Subcutaneous adipose tissue (tissue), 4 donors: Measurements from ENCODE around the gene NFILZ. TPM values are rescaled to one million over a fixed set of nuclear protein-coding genes. Genes with fewer than 3 reads are reported as not detected.

Experiments used
- total RNA-seq, 4 donors: library from RNA; depleted of rRNA; stranded (reverse); fragments of >200 nt; gene quantifications; one replicate each; pipeline ENCODE4 v1.1.0, GENCODE V29; 2016
- TF ChIP-seq, protein P1 (sequence below): fragments of 450-650 bp; IDR thresholded peaks from one replicate; pipeline ENCODE4 v1.5.1; 2016; ENCODE audit warnings: low read depth, mild to moderate bottlenecking, control low read depth, antibody characterized with exemption, moderate library complexity

NFILZ gene
- total RNA-seq, 4 donors from 2014 or later, result not detected

DNA sequence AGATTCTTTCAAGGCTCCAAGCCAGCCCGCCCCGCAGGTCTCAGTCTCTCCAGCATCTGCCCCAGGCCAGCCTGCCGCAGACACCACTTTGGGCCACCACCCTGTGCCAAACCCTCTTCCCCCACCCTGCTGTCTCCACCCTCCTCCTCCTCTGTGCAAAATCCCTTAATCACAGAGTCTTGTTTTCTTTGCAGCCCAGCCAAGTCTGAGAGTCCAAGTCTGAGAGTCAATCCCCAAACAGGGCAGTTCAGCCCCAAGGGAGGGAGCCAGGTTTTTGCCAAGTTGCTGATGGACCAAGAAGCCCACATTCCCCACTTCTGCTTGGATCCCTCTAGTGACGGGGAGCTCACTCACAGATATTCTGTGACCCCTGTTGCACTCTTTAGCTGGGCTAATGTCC lies 23.0 kb upstream of the NFILZ start:
- TF ChIP-seq, protein P1, sequence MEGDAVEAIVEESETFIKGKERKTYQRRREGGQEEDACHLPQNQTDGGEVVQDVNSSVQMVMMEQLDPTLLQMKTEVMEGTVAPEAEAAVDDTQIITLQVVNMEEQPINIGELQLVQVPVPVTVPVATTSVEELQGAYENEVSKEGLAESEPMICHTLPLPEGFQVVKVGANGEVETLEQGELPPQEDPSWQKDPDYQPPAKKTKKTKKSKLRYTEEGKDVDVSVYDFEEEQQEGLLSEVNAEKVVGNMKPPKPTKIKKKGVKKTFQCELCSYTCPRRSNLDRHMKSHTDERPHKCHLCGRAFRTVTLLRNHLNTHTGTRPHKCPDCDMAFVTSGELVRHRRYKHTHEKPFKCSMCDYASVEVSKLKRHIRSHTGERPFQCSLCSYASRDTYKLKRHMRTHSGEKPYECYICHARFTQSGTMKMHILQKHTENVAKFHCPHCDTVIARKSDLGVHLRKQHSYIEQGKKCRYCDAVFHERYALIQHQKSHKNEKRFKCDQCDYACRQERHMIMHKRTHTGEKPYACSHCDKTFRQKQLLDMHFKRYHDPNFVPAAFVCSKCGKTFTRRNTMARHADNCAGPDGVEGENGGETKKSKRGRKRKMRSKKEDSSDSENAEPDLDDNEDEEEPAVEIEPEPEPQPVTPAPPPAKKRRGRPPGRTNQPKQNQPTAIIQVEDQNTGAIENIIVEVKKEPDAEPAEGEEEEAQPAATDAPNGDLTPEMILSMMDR, result no peak

GRCh38 chr19:8608941-8609278 lies 21.5 kb upstream of the NFILZ start:
- TF ChIP-seq, protein P1, result no peak

- TF ChIP-seq, protein P1, result no peak
These were observed 21.0 kb upstream of the NFILZ start for GRCh38 chr19:8609279-8610040.

DNA sequence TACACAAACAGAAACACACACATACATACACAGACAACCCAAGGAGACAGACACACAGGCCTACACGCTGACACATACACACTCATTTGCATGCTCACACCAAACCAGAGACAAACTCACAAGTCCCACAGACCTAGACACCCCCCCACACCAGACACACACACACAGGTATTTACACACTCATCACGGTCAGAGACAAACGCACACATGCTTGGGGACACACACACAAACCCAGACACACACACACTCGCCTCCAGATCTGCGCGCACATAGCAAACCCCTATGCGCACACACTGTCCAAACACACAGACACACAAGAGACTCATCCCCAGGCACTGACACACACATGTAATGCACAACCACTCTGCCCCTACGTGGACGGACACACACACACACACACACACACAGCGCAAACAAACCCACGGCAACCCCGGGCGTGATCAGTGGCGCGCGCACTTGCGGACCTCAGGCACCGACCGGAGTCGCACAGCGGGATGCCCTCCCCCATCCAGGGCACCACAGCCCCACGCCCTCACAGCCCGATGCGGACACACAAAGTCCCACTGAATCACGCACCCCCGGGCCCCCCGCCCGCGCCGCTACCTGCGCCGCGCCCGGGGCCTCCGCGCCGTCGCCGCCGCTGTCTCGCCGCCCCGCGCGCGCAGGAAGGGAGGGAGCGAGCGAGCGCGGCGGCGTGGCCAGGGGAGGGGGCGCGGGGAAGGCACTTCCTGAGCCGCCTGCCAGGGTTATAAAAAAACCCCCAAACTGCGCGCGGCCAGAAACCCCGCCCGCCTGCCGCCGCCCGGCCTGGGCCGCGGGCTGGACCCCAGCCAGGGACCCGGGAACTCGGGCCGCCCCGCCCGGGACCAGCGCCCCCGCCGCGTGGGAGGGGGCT lies 20.1 kb upstream of the NFILZ start, which contains the start of gene ADAMTS10:
ADAMTS10 (minus strand) TSS at position 675 of the 895 bp plus-strand sequence. CDS start 5,005 bp downstream, outside the sequence.
- TF ChIP-seq, protein P1, result no peak

GRCh38 chr19:8610936-8611300 lies 19.5 kb upstream of the NFILZ start:
- TF ChIP-seq, protein P1, result no peak

- TF ChIP-seq, protein P1, result no peak
These were observed 19.0 kb upstream of the NFILZ start for GRCh38 chr19:8611391-8611876.
